ENCODE results near the gene MAPK11. TPM values are rescaled to one million over a fixed set of nuclear protein-coding genes. Genes with fewer than 3 reads are reported as not detected.

The MAPK11 gene
- total RNA-seq, 2 donors from 2014 or later = 11.4 to 14.1 TPM

GRCh38 chr22:50257451-50258360, 12.5 kb downstream of the MAPK11 start:
- Histone ChIP-seq H3K4me1 (replicated peaks) (peaks cover 4% of the 10 kb centered on the region), H3K9me3 (no peaks in the 10 kb centered on the region), H3K27me3 (replicated peaks; ENCODE audit: insufficient read depth) (no peaks in the 10 kb centered on the region), H3K27ac (no peak overlapping the region), H3K36me3 (no peaks in the 10 kb centered on the region), H3K4me3 (no peak overlapping the region)
- DNase-seq (ENCODE audit: low spot score) = no peak
- intact Hi-C loops (cut with DNase I) = no loop called here
- 79% methylated on average over 23 of the region's 31 CpGs for WGBS
- TF ChIP-seq POLR2AphosphoS5 (IDR thresholded peaks at IDR 0.05) (no peak), CTCF (IDR thresholded peaks at IDR 0.05) (no peak), POLR2A (IDR thresholded peaks at IDR 0.05) (no peak)

- TF ChIP-seq POLR2AphosphoS5 (IDR thresholded peaks at IDR 0.05) (no peak), POLR2A (IDR thresholded peaks at IDR 0.05) (no peak), CTCF (IDR thresholded peaks at IDR 0.05) (no peak)
- Histone ChIP-seq H3K27me3 (replicated peaks; ENCODE audit: insufficient read depth) (no peaks in the 10 kb centered on the region), H3K36me3 (no peaks in the 10 kb centered on the region), H3K4me1 (replicated peaks) (peaks cover 4% of the 10 kb centered on the region), H3K4me3 (no peak overlapping the region), H3K9me3 (no peaks in the 10 kb centered on the region), H3K27ac (no peak overlapping the region)
- DNase-seq (ENCODE audit: low spot score) = no peak
- WGBS = 54% methylated on average over 15 of the region's 16 CpGs
- intact Hi-C loops (cut with DNase I) = no loop called here
Measured at GRCh38 chr22:50257041-50257440, 13.1 kb downstream of the MAPK11 start.

- intact Hi-C loops (cut with DNase I) = no loop called here
- TF ChIP-seq CTCF (IDR thresholded peaks at IDR 0.05) (no peak), POLR2AphosphoS5 (IDR thresholded peaks at IDR 0.05) (no peak), POLR2A (IDR thresholded peaks at IDR 0.05) (no peak)
- no peak overlapping the region for H3K4me3 ChIP-seq
- no peak for DNase-seq (ENCODE audit: low spot score)
- no peaks in the 10 kb centered on the region for H3K27me3 ChIP-seq (replicated peaks; ENCODE audit: insufficient read depth)
- H3K36me3 ChIP-seq = no peaks in the 10 kb centered on the region
- H3K9me3 ChIP-seq = no peaks in the 10 kb centered on the region
- 88% methylated on average over 12 of the region's 12 CpGs for WGBS
- H3K4me1 ChIP-seq (replicated peaks) = peaks cover 7% of the 10 kb centered on the region
- no peak overlapping the region for H3K27ac ChIP-seq
Measured at GRCh38 chr22:50256258-50256862, 13.8 kb downstream of the MAPK11 start.

- 88% methylated on average over 17 of the region's 17 CpGs for WGBS
- no peak for TF ChIP-seq POLR2A (IDR thresholded peaks at IDR 0.05)
- TF ChIP-seq POLR2AphosphoS5 (IDR thresholded peaks at IDR 0.05) = no peak
- TF ChIP-seq CTCF (IDR thresholded peaks at IDR 0.05) = no peak
- Histone ChIP-seq H3K4me1 (replicated peaks) (peaks cover 6% of the 10 kb centered on the region), H3K36me3 (no peaks in the 10 kb centered on the region), H3K27me3 (replicated peaks; ENCODE audit: insufficient read depth) (no peaks in the 10 kb centered on the region), H3K9me3 (no peaks in the 10 kb centered on the region), H3K27ac (no peak overlapping the region), H3K4me3 (no peak overlapping the region)
- no peak for DNase-seq (ENCODE audit: low spot score)
- intact Hi-C loops (cut with DNase I) = no loop called here
Measured at GRCh38 chr22:50255607-50256006, 14.6 kb downstream of the MAPK11 start.

All from prostate gland (tissue), 2 donors.